ENCODE data around the gene PNCK. TPM values are rescaled to one million over a fixed set of nuclear protein-coding genes. Genes with fewer than 3 reads are reported as not detected.
"Not testable (repeated sequence)": the region's sequence is repeated elsewhere in the genome, so short reads cannot be mapped to it uniquely, and the experiment has no call there.

PNCK gene
- polyA plus RNA-seq (ENCODE audit: insufficient read length in 4 of 4) = 10 to 100 TPM in 1 of 4 donors, 1 to 10 TPM in 3; 6.2 to 11.4 (median 7.5) TPM

DNA sequence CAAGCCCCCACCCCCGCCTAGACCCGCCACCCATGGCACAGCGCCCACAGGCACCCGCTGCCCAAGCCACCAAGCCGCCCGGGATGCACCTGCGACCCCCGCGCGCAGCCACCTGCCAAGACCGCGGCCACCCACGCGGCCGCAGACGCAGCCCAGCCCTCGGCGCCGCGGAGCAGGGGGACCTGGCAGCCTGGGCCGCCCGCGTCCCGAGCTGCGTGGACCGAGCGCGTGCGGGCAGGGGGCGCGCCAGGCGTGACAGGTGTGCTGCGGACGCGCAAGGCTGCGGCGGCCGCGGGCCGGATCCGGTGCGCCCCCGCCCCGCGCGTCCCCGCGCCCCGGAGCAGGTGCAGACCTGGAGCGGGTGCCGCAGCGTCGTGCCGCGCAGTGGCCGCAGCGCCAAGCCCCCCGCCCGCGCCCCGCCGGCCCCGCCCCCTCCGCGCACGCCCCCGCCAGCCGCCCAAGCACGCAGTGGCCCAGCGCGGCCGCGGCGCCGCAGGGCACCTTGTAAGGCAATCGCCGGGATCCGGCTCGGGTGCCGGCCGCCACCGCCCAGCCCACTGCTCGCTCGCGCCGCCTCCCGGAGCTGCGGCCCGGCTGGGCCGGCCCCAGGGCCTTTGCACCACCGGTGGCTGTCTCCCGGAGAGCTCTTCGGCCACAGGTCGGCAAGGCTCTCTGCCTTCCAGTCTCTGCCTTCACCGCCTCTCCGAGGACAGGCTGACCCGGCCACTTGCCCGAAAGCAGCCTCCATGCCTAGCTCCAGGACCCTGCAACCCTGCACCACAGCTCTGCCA lies at the start of gene PNCK:
Gene PNCK (minus strand): TSS at position 386 of the 791 bp plus-strand sequence. CDS start 737 bp downstream, outside the sequence.
- DNase-seq (ENCODE audit: low read depth in 4 of 4, low spot score in 3 of 4) = no peak

DNA sequence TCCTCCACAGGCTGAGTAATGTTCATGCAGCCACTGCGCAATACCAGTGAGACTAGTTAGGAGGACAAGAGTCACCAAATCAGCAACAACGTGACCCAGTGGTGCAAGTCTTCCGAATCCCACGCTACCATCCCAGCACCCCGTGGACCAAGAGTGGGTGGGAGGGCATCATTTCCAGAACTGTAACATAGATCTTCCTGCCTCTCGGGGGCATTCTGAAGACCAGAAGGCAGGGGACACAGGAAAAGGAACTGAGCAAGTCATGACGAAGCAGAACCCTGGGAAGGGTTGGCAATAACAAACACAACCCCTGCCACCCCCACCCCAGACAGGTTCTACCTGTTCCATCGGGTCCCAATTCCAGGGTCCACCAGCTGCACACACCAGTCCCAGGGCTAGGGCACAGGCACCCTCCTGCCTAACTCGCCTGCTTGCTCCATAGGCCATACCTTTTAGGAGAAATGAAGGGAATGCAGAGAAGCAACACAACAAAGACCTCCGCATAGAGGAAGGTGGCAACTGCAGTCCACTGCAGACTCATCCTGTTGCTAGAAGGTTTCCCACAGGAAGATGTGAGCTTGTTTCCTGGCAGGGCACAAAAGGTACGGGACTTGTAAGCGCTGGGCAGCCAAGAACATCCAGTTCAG lies 49.2 kb upstream of the PNCK start:
- DNase-seq (ENCODE audit: low read depth in 4 of 4, low spot score in 3 of 4) = no peak

DNA sequence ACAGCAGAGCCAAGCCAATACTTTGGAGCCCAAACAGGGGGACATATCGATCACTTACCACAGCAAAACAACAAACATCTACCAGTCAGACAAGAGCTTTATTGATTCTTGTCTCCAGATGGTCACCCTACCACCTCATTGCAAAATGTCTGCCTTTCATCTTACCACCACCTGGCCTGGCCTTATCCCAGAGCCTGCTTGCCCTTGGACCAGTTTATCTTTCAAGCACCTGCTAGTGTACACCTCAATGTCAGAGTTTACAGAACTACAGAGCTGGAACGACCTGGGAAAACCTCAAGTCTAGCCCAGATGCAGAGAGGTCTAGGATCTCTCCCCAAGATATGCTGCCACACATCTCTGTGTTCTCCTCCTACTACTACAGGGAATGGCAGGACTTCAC lies 46.1 kb upstream of the PNCK start:
- no peak for DNase-seq (ENCODE audit: low read depth in 4 of 4, low spot score in 3 of 4)

DNA sequence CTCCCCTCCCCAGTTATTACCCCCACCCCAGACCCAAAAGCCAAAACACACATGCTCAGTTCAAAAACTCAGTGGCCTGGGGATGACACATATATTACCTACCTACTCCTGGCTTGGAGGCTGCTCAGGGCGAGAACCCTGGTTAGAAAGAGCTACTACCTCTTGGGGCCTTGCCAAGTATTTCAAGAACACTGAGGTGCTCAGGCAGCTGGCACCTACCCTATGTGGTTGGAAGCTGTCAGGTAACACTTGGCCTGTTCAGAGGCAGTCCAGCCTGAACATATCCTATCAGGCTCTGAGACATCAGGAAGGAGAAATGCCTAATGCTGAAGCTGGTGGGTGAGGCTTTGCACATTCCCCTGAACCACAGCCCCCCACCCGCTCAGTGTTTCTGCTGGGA lies 45.6 kb upstream of the PNCK start:
- DNase-seq (ENCODE audit: low read depth in 4 of 4, low spot score in 3 of 4) = no peak

DNA sequence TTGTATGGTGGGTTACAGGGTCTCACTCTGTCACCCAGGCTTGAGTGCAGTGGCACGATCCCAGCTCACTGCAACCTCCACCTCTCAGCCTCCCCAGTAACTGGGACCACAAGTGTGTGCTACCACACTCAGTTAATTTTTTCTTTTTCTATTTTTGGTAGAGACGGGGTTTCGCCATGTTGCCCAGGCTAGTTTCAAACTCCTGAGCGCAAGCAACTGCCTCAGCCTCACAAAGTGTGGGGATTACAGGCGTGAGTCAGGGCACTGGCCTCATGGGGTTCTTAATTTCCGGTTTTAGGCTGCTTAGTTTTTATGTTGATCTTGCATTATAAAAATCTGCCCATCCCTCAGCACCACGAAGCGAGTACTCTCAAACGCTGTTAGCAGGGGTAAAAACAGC lies 43.8 kb upstream of the PNCK start:
- no peak for DNase-seq (ENCODE audit: low read depth in 4 of 4, low spot score in 3 of 4)

DNA sequence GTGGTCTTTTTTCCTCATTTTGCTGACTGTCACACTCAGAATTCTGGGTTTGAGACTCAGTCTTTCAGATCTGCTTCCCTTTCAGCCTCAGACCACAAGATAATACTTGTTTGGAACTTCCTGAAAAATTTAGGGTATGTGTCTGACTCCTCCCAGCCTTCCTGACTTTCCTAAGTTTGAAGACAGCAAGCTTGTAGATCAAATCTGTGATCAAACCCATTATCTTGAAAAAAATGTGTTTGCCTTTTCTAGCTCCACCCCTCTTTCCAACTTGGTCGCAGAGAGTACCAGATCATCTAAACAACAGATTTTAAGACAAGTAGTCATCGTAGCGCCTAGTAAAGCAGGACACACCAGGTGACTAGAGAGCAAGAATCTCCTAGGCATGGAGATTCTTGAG lies 40.6 kb upstream of the PNCK start:
- DNase-seq (ENCODE audit: low read depth in 4 of 4, low spot score in 3 of 4) = no peak

DNA sequence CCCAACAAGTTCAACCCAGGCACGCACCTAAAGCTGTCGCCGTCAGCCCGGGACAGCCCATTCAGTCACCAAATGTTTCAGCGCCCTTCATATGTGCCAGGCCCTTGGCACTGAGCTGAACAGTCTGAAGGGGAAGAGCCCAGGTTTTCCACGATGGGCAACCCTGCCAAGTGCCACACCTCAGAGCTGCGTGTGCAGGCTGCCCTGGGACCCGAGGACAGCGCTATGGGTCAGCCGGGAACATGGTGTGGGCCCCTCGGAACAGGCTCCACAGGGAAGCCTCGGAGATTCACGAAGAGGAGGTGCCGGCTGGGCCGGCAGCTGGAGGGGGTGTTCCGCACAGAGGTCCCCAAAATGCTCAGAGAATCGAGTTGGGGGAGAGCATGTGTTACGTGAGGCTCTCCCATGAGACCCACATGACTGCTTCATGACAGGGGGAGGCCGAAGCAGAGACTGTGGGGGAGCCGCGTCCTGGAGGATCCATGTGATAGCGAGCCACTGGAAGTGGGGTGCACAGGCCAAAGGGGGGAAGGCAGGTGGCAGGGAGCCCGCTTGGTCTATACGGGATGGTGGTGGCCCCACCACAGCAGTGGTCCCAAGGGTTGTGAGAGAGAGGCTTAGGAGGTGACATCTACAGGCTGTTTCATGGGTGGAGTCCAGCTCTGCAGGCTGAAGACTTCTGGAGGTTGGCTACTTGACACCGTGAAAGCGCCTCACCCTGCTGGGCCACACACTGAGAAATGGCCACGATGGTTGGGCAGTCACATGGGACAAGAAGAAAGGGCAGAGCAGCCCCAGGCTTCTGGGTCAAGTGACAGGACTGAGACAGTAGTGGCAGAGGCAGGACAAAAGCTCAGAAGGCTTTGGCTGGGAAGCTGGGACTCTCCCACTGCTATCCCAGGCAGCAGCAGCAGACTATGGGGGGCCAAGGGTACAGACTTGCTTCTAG lies 36.4 kb upstream of the PNCK start:
- DNase-seq (ENCODE audit: low read depth in 4 of 4, low spot score in 3 of 4) = no peak

DNA sequence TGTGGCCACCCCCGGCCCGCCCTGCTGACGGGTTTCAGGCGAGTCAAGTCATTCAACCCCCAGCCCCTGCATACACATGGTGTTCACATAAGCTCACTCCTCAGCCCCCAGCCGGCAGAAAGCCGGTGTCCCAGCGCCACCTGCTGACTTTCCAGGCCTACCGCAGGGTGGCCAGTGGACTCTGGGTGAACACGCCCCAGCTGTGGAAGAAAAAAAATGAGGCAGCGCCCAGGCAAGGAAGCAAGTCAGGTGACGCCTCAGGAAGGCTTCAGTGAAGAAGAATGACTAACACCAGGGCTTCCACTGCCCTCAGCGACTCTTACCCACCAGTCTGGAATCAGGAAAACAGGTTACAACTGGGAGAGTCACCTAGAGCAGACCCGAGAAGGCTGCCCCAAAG lies 34.8 kb upstream of the PNCK start:
- no peak for DNase-seq (ENCODE audit: low read depth in 4 of 4, low spot score in 3 of 4)

DNA sequence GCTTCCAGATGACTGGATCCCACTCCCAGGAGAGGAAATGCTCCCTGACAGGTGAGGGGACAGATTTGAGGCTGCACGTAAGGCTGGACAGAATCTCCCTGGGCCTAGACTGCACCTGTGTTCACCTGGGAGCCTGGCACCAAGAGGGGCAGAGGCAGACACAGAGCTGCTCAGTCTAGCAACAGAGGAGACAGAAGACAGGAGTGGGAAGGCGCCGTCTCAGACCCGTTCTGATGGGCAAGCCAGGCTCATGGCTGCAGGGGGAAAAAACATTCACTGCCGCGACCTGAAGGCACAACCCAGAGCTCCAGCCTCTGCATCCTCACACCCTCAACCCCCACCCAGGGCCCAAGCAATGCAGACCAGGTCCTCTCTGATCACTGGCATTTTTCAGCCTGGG lies 33.8 kb upstream of the PNCK start:
- no peak for DNase-seq (ENCODE audit: low read depth in 4 of 4, low spot score in 3 of 4)

DNA sequence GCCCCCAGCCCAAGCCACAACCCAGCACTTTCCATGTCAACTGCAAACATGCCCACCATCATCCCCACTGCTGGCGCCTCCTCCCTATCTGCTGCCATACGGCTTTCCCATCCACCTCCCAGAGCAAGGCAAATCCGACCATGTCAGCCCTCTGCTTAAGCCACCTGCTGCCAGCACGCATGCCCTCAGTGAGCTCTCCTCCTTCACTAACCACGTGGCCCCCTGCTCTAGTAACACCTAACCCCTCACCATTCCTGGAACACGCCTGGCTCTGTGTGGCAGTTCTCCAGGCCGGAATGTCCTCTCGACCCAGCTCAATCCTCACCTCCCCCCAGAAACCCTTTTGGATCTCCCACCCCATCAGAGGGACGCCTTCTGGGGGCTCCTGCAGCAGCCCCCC lies 33.2 kb upstream of the PNCK start:
- DNase-seq (ENCODE audit: low read depth in 4 of 4, low spot score in 3 of 4) = no peak

DNA sequence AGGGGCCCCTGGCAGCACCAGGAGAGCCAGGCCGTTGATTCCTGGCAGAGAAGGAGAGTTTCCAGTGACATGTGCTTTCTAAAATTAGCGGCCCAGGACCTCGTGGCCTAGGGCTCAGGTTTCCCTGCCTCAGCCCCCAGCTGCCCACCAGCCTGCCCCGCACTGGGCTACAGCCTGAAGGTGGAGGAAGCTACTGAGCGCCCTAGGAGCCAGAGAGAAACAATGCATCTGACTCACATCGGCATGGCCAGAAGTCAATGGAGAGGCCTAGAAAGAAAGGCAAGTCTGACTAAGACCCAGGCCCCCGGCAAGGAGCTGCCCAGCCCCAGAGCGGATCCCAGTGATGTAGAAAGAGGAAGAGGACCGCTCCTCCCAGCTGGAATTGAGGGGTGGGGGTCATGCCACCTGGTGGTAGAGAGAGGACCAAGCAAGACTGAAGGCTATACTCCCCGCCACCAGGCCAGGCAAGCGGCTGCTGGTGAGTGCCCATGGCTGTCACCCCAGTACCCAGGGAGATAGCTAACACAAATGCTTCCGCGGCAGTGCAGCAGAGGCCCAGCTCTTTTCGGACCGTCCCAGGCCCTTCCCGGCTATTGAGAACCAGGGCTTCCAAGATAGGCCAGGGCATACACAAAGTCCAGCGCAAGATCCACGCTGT lies 31.9 kb upstream of the PNCK start:
- not testable (repeated sequence) for DNase-seq (ENCODE audit: low read depth in 4 of 4, low spot score in 3 of 4)

DNA sequence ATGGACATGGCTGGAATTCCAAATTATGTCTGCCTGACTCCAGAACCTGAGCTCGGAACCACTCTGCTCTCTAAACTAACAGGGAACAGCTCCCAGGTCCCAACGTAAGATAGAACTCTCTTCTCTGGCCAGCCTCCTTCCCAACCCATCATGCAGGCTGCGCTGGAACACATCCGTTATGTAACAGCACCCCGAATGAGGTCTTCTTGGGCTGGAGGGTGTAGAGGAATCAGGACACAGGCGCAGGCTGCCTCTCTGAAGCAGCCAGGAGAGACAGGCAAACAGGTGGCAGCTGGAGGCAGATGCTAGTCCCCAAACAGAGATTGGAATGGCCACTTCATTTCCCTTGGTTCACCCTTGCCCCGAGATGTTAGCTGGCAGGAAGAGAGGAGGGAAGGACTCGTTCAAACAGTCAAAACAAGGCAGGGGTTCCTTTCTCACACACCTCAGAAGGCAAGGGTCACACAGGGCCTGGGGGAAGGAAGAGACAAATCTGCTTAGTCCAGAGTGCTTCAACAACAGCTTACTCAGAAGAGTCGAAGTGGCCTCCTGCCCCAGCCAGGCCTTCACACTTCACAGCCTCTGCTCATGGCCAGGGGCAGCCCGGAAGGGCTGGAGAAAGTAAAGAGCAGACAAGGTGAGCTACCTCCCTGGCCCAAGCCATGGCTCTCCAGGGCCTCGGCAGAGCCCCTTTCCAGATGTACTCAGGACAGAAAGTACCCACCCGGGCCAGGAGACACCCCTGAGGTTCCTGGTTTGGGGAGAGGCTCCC lies 31.2 kb upstream of the PNCK start:
- not testable (repeated sequence) for DNase-seq (ENCODE audit: low read depth in 4 of 4, low spot score in 3 of 4)

DNA sequence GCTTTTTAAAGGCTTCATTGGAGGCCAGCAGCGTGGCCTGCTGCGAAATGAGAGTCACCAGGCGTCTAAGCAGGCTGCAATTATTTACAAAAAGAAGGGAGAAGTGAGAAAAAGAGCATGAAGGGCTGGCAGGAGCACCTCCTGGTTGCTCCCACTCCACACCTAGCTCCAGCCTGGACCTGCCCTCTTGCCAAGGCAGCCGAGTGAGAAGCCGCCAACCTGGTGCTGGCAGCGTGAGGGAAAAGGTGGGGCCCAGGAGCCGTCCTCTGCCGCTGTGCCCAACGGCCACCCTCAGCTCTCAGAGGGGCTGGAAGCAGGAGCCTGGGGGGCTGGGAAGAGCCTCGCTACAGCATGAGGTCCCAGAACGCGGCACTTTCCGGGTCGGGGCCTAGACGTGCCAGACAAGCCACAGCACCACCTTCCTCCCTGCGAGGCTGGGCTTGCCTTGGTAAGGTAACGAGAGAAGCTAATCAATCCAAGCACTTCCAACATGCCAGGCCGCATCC lies 30.5 kb upstream of the PNCK start:
- DNase-seq (ENCODE audit: low read depth in 4 of 4, low spot score in 3 of 4) = no peak

DNA sequence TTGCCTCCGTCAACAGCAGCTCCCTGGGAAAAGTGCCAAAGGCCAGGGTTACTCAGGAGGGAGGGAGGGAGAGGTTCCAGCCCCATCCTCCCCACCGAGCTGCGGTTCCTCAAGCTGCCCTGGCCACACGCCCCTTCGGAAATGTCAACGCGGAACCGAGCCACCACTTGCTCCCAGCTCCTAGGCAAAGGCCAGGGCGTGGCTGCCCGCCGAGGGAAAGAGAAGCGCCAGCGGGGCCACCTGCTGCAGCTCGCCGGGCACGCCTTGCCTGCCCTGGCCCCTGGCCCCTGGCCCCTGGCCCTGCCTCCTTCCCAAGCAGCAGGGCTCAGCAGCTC lies 29.4 kb upstream of the PNCK start:
- no peak for DNase-seq (ENCODE audit: low read depth in 4 of 4, low spot score in 3 of 4)

DNA sequence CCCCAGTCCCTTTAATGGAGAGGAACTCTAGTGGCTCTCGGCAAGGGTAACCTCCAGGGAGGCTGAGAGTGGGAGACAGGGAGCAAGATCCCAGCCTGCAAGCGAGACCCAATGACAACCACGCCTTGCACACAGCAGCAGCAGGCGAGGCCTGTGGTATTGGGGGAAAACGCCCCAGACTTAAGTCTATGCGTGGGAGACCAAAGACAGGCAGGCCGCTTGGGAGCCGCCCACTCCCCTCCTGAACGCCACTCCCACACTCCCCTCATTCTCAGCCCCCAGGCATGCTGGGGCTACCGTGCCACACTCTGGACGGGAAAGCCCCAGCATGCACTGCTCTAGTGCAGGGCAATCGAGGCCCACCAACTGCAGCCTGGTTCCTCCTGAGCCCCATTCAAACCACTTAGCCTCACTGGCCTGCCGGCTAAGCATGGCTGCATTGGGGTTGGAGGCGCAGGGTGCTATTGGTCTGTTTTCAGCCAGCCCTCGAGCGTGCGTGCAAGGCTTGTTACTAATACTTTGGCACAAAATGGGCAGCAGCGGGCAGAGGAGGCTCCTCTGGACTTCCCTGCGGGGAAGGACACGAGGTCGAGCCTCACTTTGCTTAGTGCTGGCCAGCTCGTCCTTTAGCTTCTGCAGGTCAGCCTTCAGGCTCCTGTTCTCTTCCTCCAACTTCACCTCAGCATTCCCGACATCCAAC lies 28.9 kb upstream of the PNCK start:
- no peak for DNase-seq (ENCODE audit: low read depth in 4 of 4, low spot score in 3 of 4)

DNA sequence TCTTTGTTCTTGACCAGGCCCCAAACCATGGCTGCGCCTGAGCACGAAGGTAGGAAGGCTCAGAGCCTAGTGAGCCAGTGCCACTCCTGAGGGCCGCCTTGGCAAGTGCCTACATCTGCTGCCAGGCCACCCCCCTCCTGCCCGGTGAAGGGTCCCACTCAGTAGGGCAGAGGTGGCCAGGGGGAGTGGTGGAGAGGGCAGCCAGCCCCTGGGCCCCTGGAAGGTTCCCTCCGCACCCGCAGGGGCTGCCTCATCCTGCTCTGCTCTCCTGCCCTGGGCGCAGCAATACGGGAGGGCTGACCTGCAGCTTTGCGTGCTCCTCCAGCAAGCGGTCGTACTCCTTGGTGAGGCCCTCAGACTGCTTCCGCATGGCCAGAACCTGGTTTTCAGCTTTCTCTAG lies 28.1 kb upstream of the PNCK start:
- DNase-seq (ENCODE audit: low read depth in 4 of 4, low spot score in 3 of 4) = no peak

DNA sequence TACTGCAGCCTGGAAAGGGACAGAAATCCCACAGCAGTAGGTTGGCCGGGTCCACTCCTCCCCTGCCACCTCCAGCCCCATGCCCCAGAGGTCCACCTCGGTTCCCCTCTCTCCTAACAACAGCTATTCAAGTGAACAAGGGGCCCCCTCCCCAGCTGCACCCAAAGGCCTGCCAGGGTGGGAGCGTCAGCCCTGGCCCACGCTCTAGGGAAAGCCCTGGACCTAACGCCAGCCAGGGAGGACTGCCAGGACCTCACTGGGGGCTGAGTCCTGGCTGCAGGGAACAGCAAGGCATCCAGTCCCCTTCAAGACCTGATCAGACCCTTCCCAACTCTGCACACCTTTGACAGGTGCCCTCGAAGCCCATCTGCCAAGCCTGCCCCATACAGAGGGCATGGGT lies 27.4 kb upstream of the PNCK start:
- DNase-seq (ENCODE audit: low read depth in 4 of 4, low spot score in 3 of 4) = no peak

DNA sequence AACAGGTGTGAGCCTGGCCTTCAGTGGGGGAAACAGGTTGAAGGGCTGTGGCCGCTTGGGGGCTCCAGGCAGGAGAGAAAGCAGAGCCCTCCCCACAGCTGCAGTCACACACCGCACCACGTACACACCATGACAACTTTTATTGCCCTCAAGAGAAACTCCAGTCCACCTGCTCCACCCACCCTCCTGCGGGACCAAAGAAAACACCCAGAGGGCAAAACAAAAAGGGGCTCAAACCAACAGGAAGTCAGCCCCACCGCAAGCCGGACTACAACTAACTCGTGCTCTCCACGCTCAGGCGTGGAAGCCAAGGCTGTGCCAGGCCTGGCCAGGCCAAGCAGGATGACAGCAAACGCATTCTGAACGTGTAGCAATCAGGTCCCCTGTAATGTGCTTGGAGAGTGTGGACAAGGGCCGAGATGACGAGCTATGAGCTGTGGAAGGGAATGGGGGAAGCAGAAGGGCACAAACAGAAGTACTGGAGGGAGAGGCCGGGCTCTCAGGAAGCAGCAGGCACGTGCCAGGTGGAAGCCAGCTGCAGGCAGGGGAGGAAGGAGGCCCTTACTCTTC lies 26.8 kb upstream of the PNCK start:
- DNase-seq (ENCODE audit: low read depth in 4 of 4, low spot score in 3 of 4) = no peak

All from right renal pelvis (tissue), 4 donors.